ENCODE measurements around the gene ZC3H18. TPM values are rescaled to one million over a fixed set of nuclear protein-coding genes. Genes with fewer than 3 reads are reported as not detected.

The ZC3H18 gene
- total RNA-seq, 2 donors from 2014 or later, result 7.9 to 10.0 TPM

- peaks cover 0 to 18% of the 10 kb centered on the region in 2 donors for H3K4me1 ChIP-seq
- H3K27ac ChIP-seq, result no peak overlapping the region
- H3K4me3 ChIP-seq, result no peak overlapping the region
- H3K9me3 ChIP-seq, result no peaks in the 10 kb centered on the region
- H3K36me3 ChIP-seq, result peaks cover 12% of the 10 kb centered on the region
- H3K27me3 ChIP-seq, result no peaks in the 10 kb centered on the region
- no peak for DNase-seq (ENCODE audit: low spot score)
- no peak for TF ChIP-seq CTCF (IDR thresholded peaks at IDR 0.05)
Measured at GRCh38 chr16:88655053-88655732, 85.0 kb downstream of the ZC3H18 start.

GRCh38 chr16:88655733-88656281, 85.6 kb downstream of the ZC3H18 start:
- no peak overlapping the region for H3K4me3 ChIP-seq
- peaks cover 12% of the 10 kb centered on the region for H3K36me3 ChIP-seq
- H3K9me3 ChIP-seq, result no peaks in the 10 kb centered on the region
- no peaks in the 10 kb centered on the region for H3K27me3 ChIP-seq
- no peak for DNase-seq (ENCODE audit: low spot score)
- H3K27ac ChIP-seq, result no peak overlapping the region
- H3K4me1 ChIP-seq, result peaks cover 0 to 12% of the 10 kb centered on the region in 2 donors
- TF ChIP-seq CTCF (IDR thresholded peaks at IDR 0.05), result no peak

GRCh38 chr16:88656291-88656980, 86.2 kb downstream of the ZC3H18 start:
- no peaks in the 10 kb centered on the region for H3K27me3 ChIP-seq
- no peak overlapping the region for H3K27ac ChIP-seq
- no peak for DNase-seq (ENCODE audit: low spot score)
- TF ChIP-seq CTCF (IDR thresholded peaks at IDR 0.05), result no peak
- peaks cover 0 to 7% of the 10 kb centered on the region in 2 donors for H3K4me1 ChIP-seq
- H3K9me3 ChIP-seq, result no peaks in the 10 kb centered on the region
- H3K36me3 ChIP-seq, result peaks cover 12% of the 10 kb centered on the region
- no peak overlapping the region for H3K4me3 ChIP-seq

GRCh38 chr16:88657371-88657770, 87.2 kb downstream of the ZC3H18 start:
- H3K36me3 ChIP-seq, result peaks cover 12% of the 10 kb centered on the region
- H3K9me3 ChIP-seq, result no peaks in the 10 kb centered on the region
- no peak for DNase-seq (ENCODE audit: low spot score)

GRCh38 chr16:88658714-88659113, 88.5 kb downstream of the ZC3H18 start:
- Histone ChIP-seq H3K4me1 (peaks cover 0 to 10% of the 10 kb centered on the region in 2 donors), H3K27ac (no peak overlapping the region), H3K9me3 (no peaks in the 10 kb centered on the region), H3K4me3 (no peak overlapping the region), H3K36me3 (peaks cover 12% of the 10 kb centered on the region), H3K27me3 (no peaks in the 10 kb centered on the region)
- DNase-seq (ENCODE audit: low spot score), result no peak
- no peak for TF ChIP-seq CTCF (IDR thresholded peaks at IDR 0.05)

More at GRCh38 chr16:88657371-88657770, 87.2 kb downstream of the ZC3H18 start:
- H3K4me1 ChIP-seq, result peaks cover 0 to 6% of the 10 kb centered on the region in 2 donors
- no peak for TF ChIP-seq CTCF (IDR thresholded peaks at IDR 0.05)
- no peaks in the 10 kb centered on the region for H3K27me3 ChIP-seq
- no peak overlapping the region for H3K27ac ChIP-seq
- no peak overlapping the region for H3K4me3 ChIP-seq

Measured in right atrium auricular region (tissue), 2 donors.